ENCODE data around the gene MYO5A. TPM values are rescaled to one million over a fixed set of nuclear protein-coding genes. Genes with fewer than 3 reads are reported as not detected.

Gene MYO5A
- total and polyA plus RNA-seq, 8 donors: 2.4 to 11.9 (median 8.1) TPM

DNA sequence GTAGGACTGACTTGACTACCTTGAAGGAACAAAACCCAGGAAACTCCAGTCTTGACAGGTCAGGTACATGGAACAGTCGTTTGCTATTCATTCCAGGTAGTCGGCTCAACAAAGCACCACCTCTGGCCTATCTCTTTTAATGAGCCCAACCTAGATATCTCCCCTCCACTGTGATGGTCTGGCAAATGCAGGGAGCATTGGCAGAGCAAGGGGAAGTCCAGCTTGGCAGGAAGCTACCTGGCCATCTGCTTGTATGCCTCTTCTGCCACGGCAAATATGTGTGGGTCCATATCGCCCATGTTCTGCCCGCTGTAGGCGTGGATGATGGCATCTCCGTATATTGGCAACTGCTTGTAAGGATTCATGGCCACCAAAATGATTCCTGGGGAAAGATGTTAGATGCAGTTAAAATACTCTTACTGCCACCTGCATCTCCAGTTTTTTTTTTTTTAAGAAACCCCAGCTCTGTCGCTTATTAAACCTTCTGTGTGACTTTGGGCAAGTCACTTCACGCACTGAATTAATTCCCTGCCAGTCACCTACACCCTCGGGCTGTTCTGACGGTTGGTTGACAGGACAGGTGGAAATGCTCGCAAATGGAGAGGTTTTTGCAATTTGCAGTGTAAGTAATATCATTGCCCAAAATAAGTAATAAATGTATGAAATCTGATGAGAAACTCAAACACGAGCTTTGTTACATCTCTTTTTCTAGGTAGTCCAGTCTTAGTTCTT is 249.9 kb downstream of the MYO5A start:
- Histone ChIP-seq H3K4me3 (no peak overlapping the region), H3K27me3 (no peaks in the 10 kb centered on the region), H3K27ac (no peak overlapping the region), H3K4me1 (peaks cover 31 to 40% (median 32%) of the 10 kb centered on the region in 3 donors), H3K36me3 (peaks cover 0 to 57% (median 32%) of the 10 kb centered on the region in 3 donors), H3K9me3 (no peaks in the 10 kb centered on the region)
- TF ChIP-seq, protein P1, sequence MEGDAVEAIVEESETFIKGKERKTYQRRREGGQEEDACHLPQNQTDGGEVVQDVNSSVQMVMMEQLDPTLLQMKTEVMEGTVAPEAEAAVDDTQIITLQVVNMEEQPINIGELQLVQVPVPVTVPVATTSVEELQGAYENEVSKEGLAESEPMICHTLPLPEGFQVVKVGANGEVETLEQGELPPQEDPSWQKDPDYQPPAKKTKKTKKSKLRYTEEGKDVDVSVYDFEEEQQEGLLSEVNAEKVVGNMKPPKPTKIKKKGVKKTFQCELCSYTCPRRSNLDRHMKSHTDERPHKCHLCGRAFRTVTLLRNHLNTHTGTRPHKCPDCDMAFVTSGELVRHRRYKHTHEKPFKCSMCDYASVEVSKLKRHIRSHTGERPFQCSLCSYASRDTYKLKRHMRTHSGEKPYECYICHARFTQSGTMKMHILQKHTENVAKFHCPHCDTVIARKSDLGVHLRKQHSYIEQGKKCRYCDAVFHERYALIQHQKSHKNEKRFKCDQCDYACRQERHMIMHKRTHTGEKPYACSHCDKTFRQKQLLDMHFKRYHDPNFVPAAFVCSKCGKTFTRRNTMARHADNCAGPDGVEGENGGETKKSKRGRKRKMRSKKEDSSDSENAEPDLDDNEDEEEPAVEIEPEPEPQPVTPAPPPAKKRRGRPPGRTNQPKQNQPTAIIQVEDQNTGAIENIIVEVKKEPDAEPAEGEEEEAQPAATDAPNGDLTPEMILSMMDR (IDR thresholded peaks at IDR 0.05): no peak
- DNase-seq: no peak
- FAIRE-seq: no peak
- 77 to 82% methylated on average over 13 of the region's 13 CpGs for WGBS, 2 donors
- intact Hi-C loops (cut with DNase I): no loop called here
- ATAC-seq: no peak

DNA sequence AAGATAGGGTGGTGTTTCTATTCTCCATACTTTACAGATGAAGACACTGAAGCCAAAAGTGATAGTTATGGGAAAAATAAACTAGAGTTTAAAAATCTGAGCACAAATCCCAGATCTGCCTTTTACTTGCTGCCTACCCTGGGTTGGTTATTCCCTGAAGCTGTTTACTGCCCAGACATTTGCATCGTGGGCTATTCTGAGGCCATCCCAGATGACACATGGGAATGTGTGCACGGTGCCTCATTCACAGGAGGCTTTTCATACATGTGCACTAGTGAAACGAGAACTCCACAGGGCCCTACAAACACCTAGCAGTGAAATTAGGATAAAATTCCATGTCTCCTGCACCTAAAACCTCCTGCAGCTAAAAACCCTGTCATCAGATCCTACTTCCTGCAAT is 250.5 kb downstream of the MYO5A start:
- DNase-seq (no peak), ATAC-seq (no peak), FAIRE-seq (no peak)
- no peak overlapping the region for H3K27ac ChIP-seq
- H3K9me3 ChIP-seq: no peaks in the 10 kb centered on the region
- WGBS, 2 donors: 75 to 86% methylated on average over 3 of the region's 3 CpGs
- intact Hi-C loops (cut with DNase I): no loop called here
- no peak overlapping the region for H3K4me3 ChIP-seq
- H3K27me3 ChIP-seq: no peaks in the 10 kb centered on the region
- TF ChIP-seq, protein P1 (IDR thresholded peaks at IDR 0.05): no peak
- peaks cover 0 to 63% (median 32%) of the 10 kb centered on the region in 3 donors for H3K36me3 ChIP-seq
- H3K4me1 ChIP-seq: peaks cover 26 to 34% (median 31%) of the 10 kb centered on the region in 3 donors

DNA sequence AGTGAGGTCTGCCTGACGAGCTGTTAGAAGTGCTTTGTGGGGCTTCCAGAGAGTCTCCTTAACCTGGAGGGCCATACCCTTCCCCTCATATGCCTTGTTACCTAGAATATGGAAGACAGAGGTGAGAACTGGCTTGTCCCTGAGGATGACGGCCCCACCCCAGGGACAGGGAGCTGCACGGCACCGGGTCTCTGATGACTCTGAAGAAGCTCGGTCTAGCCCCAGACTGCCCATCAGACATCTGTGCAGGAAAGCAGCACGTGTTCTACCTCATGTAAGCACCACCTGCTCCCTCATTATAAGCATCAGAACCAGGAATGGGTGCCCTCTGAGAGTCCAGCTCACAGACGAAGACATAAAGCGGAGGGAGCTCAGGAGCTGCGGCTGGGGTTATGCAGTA is 251.1 kb downstream of the MYO5A start:
- Histone ChIP-seq H3K27ac (no peak overlapping the region), H3K27me3 (no peaks in the 10 kb centered on the region), H3K4me1 (peaks cover 21 to 30% (median 28%) of the 10 kb centered on the region in 3 donors), H3K9me3 (no peaks in the 10 kb centered on the region), H3K4me3 (no peak overlapping the region), H3K36me3 (peaks cover 0 to 69% (median 32%) of the 10 kb centered on the region in 3 donors)
- TF ChIP-seq, protein P1 (IDR thresholded peaks at IDR 0.05): no peak
- DNase-seq: no peak
- intact Hi-C loops (cut with DNase I): no loop called here
- no peak for ATAC-seq
- WGBS, 2 donors: 87 to 90% methylated on average over 9 of the region's 9 CpGs
- no peak for FAIRE-seq

DNA sequence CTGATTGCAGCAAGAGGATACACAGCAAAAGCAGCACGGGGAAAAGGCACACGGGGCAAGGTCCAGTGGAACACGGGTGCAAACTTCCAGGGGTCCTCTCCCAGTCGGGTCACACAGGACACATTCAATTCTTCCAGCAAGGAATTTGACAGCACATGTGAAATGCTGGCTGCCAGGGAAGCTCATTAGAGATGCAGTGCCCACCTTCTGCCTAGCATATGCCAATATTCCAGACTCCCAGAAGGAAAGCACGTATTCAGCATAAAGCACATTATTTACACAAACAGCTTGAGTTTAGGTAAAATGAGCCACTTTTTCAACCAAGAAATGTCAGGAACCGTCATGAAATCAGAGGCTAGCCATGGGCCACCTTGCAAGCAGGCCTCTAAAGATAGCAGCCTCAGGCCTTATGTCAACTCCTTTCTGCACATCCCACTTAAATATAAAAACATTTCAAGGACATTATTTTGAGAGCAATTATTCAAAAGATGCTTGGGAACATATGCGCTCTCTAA is 252.4 kb downstream of the MYO5A start:
- intact Hi-C loops (cut with DNase I): no loop called here
- Histone ChIP-seq H3K27me3 (no peaks in the 10 kb centered on the region), H3K4me3 (no peak overlapping the region), H3K4me1 (peaks cover 8 to 18% (median 15%) of the 10 kb centered on the region in 3 donors), H3K27ac (no peak overlapping the region), H3K9me3 (no peaks in the 10 kb centered on the region), H3K36me3 (peaks cover 0 to 81% (median 32%) of the 10 kb centered on the region in 3 donors)
- DNase-seq: no peak
- FAIRE-seq: no peak
- TF ChIP-seq, protein P1 (IDR thresholded peaks at IDR 0.05): no peak
- no peak for ATAC-seq
- WGBS, 2 donors: 86% methylated on average over 7 of the region's 7 CpGs
